ENCODE data around the gene WASF2. TPM values are rescaled to one million over a fixed set of nuclear protein-coding genes. Genes with fewer than 3 reads are reported as not detected.

WASF2 gene
- total and polyA plus RNA-seq, 2 of the 13 experiments (the other 11 are each of a cell fraction or from before 2014, with no cell fraction given) = 10.4 to 27.7 TPM

DNA sequence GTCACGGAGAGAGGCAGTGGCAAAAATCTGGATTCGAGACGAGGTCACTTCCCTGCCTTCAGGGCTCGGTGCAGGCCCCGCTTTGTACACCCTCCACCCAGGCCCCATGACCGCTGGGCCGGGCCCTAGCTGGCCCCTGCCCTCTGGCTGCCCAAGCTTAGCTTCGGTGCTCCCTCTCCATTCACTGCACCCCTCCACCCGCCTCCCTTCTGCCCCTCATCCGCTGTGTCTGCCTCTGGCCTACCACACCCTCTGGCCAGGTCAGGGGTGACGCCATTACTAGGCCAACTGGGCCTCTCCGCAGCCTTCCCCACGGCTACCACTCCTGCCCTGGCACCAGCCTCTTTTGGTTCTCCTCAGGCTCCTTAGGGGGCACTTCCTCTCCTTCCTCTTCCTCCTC lies 106.3 kb downstream of the WASF2 start (continued):
- TF ChIP-seq ZNF788 (CRISPR knock-in tag; IDR thresholded peaks at IDR 0.05; ENCODE audit: borderline replicate concordance) (no peak), RAD51 (IDR thresholded peaks at IDR 0.05; ENCODE audit: borderline replicate concordance) (no peak), SYNCRIP (IDR thresholded peaks at IDR 0.05; ENCODE audit: insufficient read depth, low read depth, low read length) (no peak), ZNF224 (CRISPR knock-in tag; IDR thresholded peaks at IDR 0.05) (no peak), RBM39 (IDR thresholded peaks at IDR 0.05; ENCODE audit: low read depth, low read length, poor library complexity, severe bottlenecking) (no peak)
- TF ChIP-seq, protein P1, sequence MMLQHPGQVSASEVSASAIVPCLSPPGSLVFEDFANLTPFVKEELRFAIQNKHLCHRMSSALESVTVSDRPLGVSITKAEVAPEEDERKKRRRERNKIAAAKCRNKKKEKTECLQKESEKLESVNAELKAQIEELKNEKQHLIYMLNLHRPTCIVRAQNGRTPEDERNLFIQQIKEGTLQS (CRISPR knock-in tag; IDR thresholded peaks at IDR 0.05) = no peak

DNA sequence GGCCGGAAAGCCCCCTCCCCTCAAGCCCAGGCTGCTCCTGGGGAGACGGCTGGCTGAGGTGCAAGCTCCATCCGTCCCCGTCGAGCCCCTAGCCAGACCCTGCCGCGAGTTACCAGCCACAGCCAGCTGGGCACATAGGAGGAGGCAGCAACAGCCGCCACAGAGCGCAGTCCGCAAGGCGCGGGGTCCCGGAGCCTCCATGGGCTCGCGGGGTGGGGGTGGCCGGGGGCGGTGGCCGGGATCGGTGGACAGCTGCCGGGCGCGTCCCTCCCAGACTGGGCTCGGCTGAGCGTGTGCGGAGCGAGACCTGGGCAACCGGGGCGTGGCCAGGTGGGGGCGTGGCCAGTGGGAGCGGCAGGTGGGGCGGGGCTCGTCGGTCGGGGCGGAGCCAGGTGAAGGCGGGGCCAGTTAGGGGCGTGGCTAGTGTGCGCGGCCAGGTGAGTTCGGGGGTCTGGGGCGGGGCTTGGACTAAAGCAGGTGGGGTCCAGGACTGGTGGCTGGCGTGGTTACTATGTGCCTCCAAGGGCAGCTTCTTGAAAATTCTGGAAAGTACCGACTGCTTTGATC lies 106.8 kb downstream of the WASF2 start, which contains the start of gene CD164L2:
TSS of gene CD164L2 (minus strand) at position 295 of the 567 bp plus-strand sequence. CDS start at position 201, 94 bp downstream.
- CTCF ChIA-PET (ENCODE audit: low intra/inter-chr PET ratio, low total read pairs) = no interaction called here
- FAIRE-seq = no peak
- in situ Hi-C loops (cut with HindIII; ENCODE audit: extremely low pct_ligation_motif_present, low pct_unique_long_range_greater_than_20kb) = no loop called here
- Histone ChIP-seq H3K27ac (ENCODE audit: extremely low read length, insufficient read depth, low read length) (no peak within 1 kb of the TSS), H3K27me3 (ENCODE audit: control insufficient read depth in 1 of 2, insufficient read depth in 2 of 2, low read length in 2 of 2) (peaks cover 8 to 43% of the 10 kb centered on the region in 2 experiments), H3K9me3 (ENCODE audit: low read length) (no peaks in the 10 kb centered on the region), H4K20me1 (ENCODE audit: insufficient read depth, low read length) (no peaks in the 10 kb centered on the region), H3K4me2 (ENCODE audit: low read depth, low read length) (0 out of 2 replicates have a peak within 1 kb of the TSS, but pooled peaks have one; percentile 1), H3K9ac (ENCODE audit: insufficient read depth, low read depth, low read length) (no peak within 1 kb of the TSS), H3K36me3 (replicated peaks in 1 of 2; ENCODE audit: control insufficient read depth in 1 of 2, insufficient read depth in 2 of 2, low read length in 2 of 2) (no peaks in the 10 kb centered on the region), H3K4me1 (ENCODE audit: insufficient read depth, low read length) (no peaks in the 10 kb centered on the region), H3K79me2 (ENCODE audit: insufficient read depth, low read length) (no peaks in the 10 kb centered on the region), H2AFZ (ENCODE audit: low read length) (no peak within 1 kb of the TSS), H3K4me3 (replicated peaks in 1 of 3; ENCODE audit: insufficient read depth in 1 of 3, low read depth in 2 of 3, low read length in 3 of 3) (no peak within 1 kb of the TSS; a peak in 1 of 6 replicates)
- ATAC-seq = peak; percentile 31
- BruUV-seq (replicated peaks) = no TSS peak
- intact Hi-C loops (cut with micrococcal nuclease; ENCODE audit: unreplicated experiment) = no loop called here
- no peak for DNase-seq (ENCODE audit: low spot score)
- POLR2A ChIA-PET = no interaction called here
- WGBS (ENCODE audit: low lambda C conversion rate) = 52% methylated on average over 9 of the region's 43 CpGs
- TF ChIP-seq ZNF646 (CRISPR knock-in tag; IDR thresholded peaks at IDR 0.05) (no peak), ZNF343 (CRISPR knock-in tag; IDR thresholded peaks at IDR 0.05) (no peak), ZNF598 (CRISPR knock-in tag; IDR thresholded peaks at IDR 0.05; ENCODE audit: borderline replicate concordance) (no peak), ZFP36L1 (CRISPR knock-in tag; IDR thresholded peaks at IDR 0.05) (no peak), ZBTB3 (CRISPR knock-in tag; IDR thresholded peaks at IDR 0.05; ENCODE audit: borderline replicate concordance, low read depth) (no peak)
